Stimulated activated CD4-positive, alpha-beta T cell treated with anti-CD3 and anti-CD28 coated beads, Interleukin-15, amount 100 ng/mL, for 24 hours (primary cell): ENCODE measurements around the gene DAGLA.

Experiments
- DNase-seq: peaks from one replicate; pipeline ENCODE4 v3.0.0-alpha.2; 2020

The DAGLA gene

DNA sequence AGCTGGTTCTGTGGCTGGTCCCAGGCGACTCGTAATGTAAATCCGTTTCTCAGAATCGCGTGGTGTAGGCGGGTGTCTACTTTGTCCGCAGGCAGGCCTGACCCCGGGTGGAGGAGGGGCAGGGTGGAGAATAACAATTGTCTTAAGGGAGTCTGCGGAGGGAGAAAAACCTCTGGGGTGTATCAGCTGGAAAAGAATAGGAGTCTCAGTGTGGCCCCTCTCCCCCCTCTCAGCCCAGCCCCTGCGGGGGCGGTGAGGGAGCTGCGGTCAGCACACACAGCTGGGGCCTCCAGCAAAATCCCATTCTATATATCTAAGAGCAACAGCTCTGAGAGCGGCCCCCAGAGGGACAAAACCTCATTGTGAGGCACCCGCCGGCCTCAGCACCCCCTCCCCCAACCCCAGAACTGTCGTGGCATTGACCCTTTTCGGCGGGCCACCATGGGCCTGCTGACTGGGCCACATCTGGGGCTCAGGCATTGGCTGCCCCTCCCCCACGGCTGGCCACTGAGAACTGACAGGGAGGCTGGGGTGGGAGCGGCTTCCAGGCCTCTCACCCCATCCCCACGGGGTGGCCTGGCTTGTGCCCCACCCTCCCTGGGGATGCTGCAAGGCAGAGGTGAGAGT lies 69.5 kb downstream of the DAGLA start:
- DNase-seq: no peak

DNA sequence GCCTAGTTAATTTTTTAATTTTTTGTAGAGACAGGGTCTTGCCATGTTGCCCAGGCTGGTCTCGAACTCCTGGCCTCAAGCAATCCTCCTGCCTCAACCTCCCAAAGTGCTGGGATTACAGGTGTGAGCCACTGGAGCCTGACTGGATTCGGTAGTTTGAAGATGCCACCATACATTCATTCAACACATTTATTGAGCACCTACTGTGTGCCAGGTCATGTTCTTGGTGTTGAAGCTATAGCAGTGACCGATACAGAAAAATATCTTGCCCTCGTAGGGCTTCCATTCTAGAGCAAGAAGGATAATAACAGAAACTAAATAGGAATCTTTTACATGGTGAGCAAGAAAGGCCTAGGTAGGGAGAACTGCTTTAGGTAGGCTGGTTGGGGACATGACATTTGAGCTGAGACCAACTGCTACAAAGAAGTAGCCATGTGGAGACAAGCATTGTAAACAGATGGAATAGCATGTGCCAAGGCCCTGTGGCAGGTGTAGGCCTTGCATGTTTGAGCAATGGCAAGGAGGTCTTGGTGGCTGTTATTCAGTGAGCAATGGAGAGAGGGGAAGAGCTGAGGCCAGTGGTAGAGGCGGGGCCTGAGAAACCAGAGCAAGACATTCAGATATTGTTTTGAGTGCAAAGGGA lies 70.6 kb downstream of the DAGLA start:
- no peak for DNase-seq

DNA sequence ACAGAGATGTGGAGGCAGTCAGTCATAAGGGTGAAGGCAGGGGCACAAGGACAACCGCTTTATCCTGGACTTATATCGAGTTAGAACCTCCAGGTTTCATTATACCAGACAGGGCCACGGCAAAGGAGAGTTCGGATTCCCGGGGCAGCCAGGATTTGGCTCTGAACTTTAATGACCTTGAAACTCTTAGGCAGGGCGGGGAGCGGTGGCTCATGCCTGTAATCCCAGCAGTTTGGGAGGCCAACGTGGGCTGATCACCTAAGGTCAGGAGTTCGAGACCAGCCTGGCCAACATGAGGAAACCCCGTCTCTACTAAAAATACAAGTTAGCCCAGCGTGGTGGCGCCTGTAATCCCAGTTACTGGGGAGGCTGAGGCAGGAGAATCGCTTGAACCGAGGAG lies 71.2 kb downstream of the DAGLA start:
- DNase-seq: no peak

DNA sequence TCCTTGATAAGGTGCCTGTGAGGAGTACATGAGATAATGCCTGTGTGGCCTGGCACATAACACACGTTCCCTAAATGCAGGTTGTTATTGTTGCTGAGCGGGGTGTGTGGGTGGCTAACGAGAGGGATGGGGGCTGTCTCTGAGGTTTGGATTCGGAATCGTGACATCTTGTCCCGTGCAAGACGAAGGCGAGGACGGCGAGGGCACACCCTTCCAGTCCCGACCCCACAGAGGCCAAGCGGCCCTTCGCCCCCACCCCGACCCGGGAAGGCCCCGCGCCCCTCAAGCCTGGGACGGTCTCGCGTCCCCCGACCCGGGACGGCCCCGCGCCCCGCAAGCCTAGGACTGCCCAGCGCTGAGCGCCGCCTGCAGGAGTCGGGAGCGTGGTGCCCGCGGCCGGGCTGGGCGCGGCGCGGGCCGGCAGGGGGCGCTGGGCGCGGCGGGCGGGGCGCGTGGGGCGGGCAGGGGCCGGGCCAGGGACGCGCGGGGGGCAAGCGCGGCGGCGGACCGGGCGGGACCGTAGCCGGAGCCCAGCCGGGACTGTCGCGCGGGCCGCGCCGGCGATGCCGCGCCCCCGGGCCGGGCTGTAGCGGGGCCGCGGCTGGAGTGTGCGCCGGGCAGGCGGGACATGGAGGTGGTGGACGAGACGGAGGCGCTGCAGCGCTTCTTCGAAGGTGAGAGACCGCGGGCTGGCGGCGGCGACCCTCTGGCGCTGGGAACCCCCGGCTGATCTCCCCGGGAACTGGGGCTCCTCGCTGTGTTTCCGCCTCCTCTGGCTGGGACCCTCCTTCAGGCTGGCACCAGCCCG lies 72.1 kb downstream of the DAGLA start, which contains the start of gene MYRF:
Gene MYRF (plus strand): TSS at position 520 of the 808 bp plus-strand sequence. CDS start 109 bp downstream, at position 629.
- DNase-seq: peak; percentile 67

DNA sequence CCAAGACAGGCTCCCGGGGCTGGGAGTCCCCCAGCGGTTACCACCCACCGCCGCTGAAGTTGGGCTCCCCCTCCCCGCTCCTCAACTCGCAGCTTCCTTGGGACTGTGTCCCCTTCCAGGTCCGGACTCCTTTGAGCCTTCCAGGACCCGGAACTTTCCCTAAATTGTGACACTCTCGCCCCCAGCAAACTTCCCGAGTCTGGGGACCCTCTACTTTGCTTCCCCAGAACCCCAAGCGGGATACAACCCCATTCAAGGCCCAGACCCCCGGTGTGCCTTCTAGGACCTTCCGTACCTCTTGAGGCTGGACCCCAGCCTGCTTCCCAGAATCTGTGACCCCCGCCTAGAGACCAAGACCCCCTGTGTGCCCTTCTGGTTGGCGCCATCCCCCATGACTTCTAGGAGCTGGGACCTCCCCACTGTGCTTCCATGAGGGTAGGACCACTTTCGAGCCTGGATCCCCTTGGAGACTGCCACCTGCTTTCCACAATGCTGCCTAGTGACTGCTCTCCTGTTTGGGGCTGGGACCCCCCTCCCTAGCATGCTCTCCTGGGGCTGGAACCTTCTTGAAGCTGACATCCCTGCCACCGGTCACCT lies 72.8 kb downstream of the DAGLA start:
- no peak for DNase-seq

DNA sequence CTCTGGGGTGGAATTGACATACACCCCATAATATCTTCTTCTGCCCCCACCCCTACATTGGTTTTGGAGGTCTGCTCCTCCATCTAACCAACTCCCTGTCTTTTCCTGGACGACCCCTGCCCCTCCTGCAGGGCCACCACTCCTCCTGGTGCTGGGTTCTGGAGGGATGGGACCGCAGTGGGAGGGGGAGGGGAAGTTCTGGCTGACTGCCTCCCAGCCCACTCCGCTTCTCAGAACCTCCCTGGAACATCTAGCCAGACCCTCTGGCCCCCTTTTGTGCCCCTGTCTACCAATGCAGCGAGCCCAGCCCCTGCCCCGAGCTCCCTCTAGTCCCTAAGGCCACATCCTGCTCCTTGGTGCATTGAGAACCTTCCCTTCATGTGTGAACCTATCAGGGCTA lies 73.5 kb downstream of the DAGLA start:
- DNase-seq: no peak

DNA sequence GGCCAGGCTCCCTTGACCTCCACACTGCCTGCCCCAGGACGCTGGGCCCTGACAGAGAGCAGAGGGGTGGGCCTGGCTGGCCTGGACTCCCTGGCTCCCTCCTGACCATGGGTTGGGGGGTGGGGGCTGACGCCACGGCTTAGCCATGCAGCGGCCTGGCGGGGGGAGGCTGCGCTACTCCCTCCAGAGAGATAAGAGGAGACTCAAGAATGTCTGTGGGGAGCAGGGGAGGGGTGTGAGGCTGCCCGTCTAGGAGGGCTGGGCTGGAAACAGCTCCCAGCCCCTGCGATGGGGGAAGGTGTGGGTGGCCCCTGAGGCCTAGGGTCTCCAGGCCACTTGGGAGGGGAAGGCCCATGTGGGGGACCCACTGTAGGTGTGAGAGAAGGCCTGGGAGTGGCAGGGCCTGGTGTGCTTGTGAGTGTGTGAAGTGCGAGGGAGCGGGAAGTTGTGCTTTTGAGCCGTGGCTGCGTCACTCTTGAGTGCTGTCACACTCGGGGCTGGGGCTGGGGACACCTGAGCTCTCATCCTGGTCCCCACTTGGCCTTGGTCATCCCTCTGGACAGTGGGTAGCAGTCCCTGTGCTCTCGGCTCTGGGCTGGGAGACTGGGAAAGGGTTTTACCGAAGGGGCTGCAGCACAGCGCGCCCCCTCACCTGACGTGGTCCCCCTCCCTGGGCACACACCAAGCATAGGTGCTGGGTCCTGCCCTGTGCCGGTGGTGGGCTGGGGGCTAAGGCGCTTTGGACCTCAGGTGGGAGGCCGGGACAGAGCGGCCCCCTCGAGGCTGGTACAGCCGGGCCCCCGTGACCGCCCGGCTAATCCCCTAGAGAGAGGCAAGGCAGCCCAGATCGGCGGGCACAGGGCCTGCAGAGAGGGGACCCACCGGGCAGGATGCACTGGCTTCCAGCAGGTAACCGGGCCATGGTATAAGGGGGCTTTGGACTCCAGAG lies 74.6 kb downstream of the DAGLA start:
- DNase-seq: no peak

DNA sequence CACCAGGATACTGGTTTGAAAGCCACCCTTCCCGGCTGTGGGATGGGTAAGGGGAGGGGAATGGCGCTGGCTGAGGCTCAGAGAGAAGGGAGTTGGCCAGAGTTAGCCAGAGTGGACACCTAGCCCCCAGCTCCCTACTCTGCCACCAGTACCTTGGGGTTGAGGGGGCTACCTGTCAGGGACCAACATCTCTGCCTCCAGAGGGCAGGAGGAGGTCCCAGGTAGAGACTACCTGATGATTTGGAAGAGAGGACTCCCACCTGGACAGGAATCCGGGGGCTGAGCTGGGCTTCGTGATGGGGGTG lies 75.9 kb downstream of the DAGLA start:
- DNase-seq: no peak

DNA sequence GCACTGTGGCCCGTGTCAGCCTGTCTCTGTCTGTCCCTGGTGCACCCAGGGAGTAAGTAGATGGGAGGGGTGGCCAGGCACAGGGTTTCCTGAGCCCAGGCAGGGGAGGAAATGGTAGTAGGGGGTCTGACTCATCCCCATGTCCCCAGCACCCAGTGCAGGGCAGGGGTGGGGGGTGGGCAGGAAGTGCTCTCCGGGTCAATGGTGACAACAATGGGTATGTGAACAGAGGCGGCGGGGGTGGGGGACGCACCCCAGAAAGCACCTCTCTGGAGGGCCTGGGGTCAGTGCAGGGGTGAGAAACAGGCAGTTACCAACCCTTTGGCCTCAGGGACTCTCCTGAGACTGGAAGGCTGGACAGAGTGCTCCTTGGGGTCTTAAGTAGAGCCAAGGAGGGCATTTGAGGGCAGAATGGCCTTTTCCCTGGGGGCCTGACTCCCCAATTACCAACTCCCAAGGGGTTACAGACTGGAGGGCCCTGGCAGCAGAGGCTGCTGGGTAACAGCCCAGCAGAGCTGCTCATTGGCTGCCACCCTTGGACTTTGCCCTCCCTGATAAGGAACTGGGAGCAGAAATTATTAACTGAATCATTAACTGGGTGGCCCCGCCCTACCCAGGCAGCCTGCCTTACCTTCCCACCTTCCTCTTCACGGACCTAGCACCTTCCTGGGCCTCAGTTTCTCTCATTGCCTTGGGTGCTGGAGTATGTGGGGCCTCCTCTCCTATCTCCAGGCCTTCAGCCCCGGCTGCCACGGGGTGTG lies 76.4 kb downstream of the DAGLA start:
- peak; percentile 26 for DNase-seq

DNA sequence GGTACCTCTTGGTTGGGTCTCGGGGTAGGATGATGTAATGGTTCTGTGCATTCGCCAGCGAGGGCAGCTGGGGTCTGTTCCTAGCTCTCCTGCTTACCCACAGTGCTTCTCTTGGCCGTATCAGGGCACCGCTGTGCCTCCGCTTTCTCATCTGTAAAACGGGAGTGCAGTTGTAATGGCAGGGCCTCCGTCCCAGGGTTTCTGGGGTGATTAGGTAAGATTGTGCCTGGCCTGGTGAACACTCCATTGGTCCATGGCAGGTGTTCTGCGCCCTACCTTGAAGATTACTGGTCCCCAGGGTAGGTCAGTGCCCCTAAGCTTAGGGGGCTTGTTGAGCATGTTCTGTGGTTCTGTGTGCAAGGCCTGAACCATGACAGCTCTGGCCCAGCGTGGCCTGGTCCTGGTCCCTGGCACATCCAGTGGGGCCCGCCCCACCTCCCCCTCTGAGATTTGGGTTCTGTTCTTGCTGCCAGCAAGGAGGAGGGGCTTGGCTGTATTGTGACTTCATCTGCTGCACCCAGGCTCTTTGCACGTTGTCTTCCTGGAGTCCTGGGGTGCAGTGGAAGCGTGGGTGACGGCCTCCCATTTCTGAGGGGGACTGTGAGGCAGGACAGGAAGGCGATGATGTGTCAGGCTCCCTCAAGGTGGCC lies 77.1 kb downstream of the DAGLA start:
- no peak for DNase-seq

DNA sequence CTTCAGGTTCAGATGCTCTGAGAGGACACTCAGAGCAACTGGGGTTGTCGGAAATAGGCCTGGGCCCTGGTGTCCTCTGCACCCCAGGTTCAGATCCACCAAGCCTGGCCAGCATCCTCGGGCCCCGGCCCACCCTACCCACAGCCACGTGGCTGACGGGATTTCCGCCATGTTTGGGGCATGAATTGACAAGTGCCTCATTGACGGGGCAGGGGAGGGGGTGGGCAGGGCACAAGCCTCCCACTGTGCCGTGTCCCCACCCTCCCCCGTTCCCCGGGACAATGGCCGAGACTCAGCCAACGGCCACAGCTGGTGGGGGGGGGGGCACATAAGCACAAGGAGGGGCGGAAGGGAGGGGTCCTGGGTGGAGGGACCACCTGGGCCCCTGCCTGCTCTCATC lies 80.8 kb downstream of the DAGLA start:
- no peak for DNase-seq

DNA sequence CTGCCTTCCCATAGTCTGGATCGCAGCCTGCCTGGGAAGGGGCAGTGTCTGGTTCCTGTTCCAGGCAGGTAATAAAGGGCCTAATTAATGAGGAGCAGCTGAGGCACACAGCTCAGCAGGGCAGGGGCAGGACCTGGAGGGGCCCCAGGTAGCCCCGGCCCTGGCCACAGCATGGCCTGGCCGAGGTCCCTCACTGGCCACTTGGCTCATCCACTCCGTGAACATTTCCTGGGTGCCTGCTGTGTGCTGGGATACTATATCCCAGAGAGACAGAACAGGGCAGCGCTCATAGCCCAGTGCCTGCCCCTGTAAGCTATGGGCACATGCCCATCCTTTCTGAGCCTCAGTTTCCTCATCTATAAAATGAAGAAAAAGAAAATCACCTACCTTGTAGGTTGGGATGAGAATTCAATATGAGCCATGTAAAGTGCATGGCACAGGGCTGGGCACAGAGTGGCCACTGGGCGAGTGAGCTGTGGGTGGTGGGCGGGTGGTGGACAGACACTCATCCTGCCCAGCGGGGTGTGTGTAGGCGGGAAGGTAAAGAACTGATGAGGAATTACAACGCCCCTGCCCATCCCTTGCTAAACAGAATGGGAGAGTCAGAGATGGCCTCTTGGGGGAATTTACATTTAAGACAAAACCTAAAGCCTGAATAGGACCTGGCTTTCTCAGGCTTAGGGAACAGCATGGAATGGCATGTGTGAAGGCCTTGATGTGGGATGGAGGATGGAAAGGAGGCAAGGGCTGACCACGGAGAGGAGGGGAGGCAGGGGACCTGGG lies 81.4 kb downstream of the DAGLA start:
- no peak for DNase-seq

DNA sequence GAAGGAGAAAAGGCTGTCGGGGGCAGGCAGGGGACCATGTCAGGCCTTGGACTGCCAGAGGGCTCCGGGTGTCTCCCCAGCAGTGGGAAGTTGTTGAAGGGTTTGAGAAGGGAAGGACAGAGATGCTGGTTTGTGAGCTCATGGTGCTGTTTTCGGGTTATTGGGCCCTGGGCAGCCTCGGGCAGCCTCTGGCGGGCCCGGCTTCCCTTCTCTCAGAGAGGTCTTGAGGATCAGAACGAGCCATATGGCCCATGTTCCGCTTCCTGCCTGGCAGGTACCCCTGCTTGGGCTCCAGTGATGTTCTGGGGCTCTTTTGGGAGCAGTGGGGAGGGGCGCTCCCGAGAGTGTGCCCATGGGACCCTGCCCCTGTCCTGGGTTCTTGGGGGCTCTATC lies 82.0 kb downstream of the DAGLA start:
- DNase-seq: no peak

DNA sequence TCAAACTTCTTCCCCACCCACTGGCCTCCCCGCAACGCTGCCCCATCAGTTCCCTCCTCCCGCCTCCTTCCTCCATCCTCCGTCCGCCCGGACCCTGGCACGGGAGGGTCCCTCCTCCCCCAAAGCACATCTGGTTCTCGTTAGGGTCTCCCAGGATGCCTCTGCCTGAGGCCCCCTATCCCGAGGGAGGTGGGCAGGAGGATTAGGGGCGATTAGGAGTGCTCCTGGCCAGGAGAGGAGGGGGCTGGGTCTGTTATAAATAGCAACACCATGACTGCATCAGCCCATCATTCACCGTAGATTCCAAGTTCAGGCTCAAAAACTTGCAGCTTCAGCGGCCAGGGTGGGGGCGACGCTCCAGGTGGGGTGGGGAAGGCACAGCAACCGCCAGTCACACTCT lies 82.6 kb downstream of the DAGLA start:
- DNase-seq: no peak

DNA sequence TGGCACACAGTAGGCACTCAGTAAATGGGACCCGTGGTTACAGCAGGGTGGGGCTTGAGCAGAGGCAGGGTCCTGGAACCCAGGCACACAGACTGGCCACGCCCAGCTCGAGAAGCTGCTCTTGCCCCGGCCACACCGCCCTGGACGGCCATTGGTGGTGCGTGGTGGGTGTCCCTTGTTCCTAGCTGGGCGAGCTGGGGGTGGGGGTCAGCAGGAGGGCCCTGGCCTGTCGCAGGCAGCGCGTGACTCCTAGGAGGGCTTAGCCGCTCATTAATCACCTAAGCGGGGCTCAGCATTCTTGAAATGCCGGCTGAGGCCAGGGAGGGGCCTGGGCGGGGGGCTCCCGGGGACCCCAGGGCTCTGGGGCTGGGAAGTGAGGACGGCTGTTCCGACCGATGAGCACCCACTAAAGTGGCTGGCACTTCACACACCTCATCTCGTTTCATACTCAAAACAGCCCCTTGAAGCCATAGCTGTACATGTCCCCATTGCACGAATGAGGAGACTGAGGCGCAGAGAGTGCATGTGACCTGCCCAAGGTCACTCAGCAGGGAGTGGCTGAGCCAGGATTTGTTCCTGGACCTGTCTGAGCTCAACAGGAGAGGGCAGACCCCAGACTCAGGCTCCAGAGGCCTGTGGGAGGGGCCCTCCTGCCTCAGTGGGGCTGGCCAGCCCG lies 83.9 kb downstream of the DAGLA start:
- DNase-seq: no peak

DNA sequence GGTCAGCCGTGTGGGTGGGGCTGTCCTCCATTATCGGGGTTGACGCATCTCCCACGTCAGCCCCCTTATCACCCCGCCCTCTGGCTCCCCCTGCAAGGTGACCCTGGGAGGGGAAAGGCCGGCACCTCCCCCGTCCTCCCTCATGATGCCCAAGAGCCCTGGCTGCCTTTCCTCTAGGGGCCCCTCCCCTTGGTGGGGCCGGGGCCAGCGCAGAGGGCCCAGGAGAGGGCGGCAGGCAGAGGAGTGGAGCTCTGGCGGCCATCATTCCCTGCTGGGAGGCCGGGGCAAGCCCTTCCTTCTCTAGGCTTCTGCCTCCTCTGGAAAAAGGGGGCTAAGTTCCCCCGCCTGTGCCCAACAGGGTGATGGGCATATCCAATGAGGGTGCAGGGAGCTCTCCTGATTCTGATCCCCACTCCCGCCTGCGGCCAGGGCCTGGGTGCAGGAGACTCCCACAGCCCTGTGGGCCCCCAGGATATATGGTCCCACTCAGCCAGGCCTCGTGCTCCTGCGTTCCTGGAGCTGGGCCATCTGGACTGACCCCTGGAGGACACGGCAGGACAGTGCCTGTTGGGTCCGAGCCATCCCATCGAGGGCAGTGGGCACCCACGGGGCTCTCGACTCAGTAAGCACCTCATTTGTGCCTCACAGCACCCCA lies 84.5 kb downstream of the DAGLA start:
- DNase-seq: no peak

DNA sequence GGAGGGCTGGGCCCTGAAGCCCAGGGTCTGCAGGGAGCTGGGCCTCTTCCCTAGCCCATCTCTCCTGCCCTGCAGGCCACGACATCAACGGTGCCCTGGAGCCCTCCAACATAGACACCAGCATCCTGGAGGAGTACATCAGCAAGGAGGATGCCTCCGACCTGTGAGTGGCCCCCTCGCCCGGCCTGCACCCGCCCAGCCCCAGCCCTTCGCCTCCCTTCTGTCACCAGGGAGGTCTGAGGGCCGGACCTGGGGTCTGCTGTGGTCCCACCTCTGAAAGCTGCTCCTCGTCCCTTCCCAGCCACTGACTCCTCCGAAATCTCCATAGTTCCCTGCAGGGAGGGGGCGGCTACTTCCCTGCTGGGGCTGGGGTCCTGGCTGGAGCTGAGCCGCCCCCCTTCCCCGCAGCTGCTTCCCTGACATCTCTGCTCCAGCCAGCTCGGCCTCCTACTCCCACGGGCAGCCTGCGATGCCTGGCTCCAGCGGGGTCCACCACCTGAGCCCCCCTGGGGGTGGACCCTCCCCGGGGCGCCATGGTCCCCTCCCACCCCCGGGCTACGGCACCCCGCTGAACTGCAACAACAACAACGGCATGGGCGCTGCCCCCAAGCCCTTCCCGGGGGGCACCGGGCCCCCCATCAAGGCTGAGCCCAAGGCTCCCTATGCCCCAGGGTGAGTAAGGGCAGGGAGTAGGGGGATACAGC lies 85.5 kb downstream of the DAGLA start:
- DNase-seq: no peak

DNA sequence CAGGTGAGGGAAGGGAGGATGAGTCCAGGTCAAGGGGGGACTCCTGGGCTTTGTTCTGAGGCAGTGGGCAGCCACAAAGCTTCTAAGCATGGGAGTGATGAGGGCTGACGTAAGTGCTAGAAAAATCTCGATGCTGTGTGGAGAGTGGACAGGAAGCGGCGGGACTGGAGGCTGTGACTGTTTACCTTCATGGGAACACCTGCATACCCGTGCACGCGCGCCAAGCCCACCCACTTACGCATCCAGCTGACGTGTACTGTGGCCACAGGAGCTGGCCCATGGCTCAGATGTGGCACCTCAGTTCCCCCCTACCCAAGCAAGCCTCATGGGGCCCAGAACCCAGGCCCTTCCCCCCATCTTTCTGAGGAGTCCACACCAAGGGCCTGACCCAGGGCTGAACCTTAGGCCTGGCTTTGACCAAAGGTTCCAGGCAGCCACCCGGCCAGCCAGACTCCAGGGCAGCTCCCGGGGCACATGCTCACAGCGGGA lies 86.2 kb downstream of the DAGLA start:
- no peak for DNase-seq
